SH-SY5Y (cell line): ENCODE results near the gene TTC31.

Experiments used
- GATA2 ChIP-seq: IDR thresholded peaks from 2 replicates; pipeline ENCODE4 v1.6.1; 2011; ENCODE audit warnings: mild to moderate bottlenecking, low read depth, low read length
- GATA3 ChIP-seq: IDR thresholded peaks from 2 replicates; pipeline ENCODE4 v1.6.1; 2011; ENCODE audit warnings: low read depth, mild to moderate bottlenecking, low read length, moderate library complexity

DNA sequence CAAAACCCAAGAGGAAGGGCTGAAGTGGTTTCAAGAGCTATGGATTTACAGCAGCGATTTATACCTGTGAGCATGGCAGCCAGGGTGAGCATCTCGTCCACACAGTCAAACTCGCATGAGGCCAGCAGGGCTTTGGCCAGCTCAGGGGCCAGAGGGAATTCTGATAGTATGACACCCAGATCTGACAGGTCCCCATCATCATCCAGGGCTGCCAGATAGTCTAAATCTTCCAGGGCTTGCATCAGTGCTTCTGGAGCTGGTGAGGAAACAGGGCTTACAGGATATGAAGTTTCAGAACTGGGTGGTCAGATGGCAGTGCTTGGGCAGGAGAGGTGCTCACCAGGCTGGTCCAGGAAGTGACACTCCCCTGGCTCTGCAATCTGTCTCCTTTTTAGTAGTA is 39.6 kb downstream of the TTC31 start:
- TF ChIP-seq GATA2, result no peak
- no peak for TF ChIP-seq GATA3
